Parathyroid adenoma (tissue), 2 donors: Measurements from ENCODE around the gene ARAP2.

Source experiments
- H2AFZ ChIP-seq: fragments of 300-600 bp; sonication (generic); one replicate; pipeline ENCODE4 v1.7.0; 2017; ENCODE audit warnings: antibody characterized with exemption, mild to moderate bottlenecking
- H3K27ac ChIP-seq: fragments of 300-600 bp; sonication (generic); one replicate; pipeline ENCODE4 v1.7.0; 2017
- H3K27me3 ChIP-seq: fragments of 300-600 bp; sonication (generic); one replicate; pipeline ENCODE4 v1.7.0; 2017; ENCODE audit warnings: low read length; ENCODE audit not compliant: control insufficient read depth, insufficient read depth
- H3K36me3 ChIP-seq: fragments of 300-600 bp; sonication (generic); one replicate; pipeline ENCODE4 v1.7.0; 2017; ENCODE audit warnings: low read length; ENCODE audit not compliant: control insufficient read depth, insufficient read depth
- H3K4me1 ChIP-seq: fragments of 300-600 bp; sonication (generic); one replicate; pipeline ENCODE4 v1.7.0; 2017; ENCODE audit warnings: control low read depth
- H3K4me2 ChIP-seq: fragments of 300-600 bp; sonication (generic); one replicate; pipeline ENCODE4 v1.7.0; 2017; ENCODE audit warnings: low read length
- H3K4me3 ChIP-seq: fragments of 300-600 bp; sonication (generic); one replicate; pipeline ENCODE4 v1.7.0; 2017; ENCODE audit warnings: low read depth, low read length
- H3K79me2 ChIP-seq: fragments of 300-600 bp; sonication (generic); one replicate; pipeline ENCODE4 v1.7.0; 2017; ENCODE audit warnings: control low read depth
- H3K9ac ChIP-seq: fragments of 300-600 bp; sonication (generic); one replicate; pipeline ENCODE4 v1.7.0; 2017; ENCODE audit warnings: mild to moderate bottlenecking
- H3K9me3 ChIP-seq: fragments of 300-600 bp; sonication (generic); one replicate; pipeline ENCODE4 v1.7.0; 2017; ENCODE audit warnings: low read length; ENCODE audit not compliant: control insufficient read depth
- CTCF ChIP-seq: fragments of 300-600 bp; sonication (generic); IDR thresholded peaks from one replicate; pipeline ENCODE4 v1.7.0; 2017; ENCODE audit warnings: antibody characterized with exemption, mild to moderate bottlenecking
- donor health status: primary hyperparathyroidism.

The ARAP2 gene

GRCh38 chr4:36244257-36245082, at the start of gene ARAP2:
Gene ARAP2 (minus strand): TSS chr4:36244514. CDS start chr4:36229486, 15,028 bp downstream.
- H3K4me2 ChIP-seq, result peak within 1 kb of the TSS; percentile 92
- H3K27me3 ChIP-seq, result no peaks in the 10 kb centered on the region
- H3K4me3 ChIP-seq, result peak within 1 kb of the TSS; percentile 78
- peak within 1 kb of the TSS; percentile 81 for H3K27ac ChIP-seq
- H3K36me3 ChIP-seq, result no peaks in the 10 kb centered on the region
- H3K9ac ChIP-seq, result peak within 1 kb of the TSS; percentile 46
- H3K9me3 ChIP-seq, result no peaks in the 10 kb centered on the region
- H3K79me2 ChIP-seq, result no peaks in the 10 kb centered on the region
- TF ChIP-seq CTCF, result no peak
- no peaks in the 10 kb centered on the region for H3K4me1 ChIP-seq
- peak within 1 kb of the TSS; percentile 91 for H2AFZ ChIP-seq

- Histone ChIP-seq H3K9ac (no peak overlapping the region), H3K79me2 (no peaks in the 10 kb centered on the region), H3K9me3 (no peaks in the 10 kb centered on the region), H3K27ac (no peak overlapping the region), H3K4me2 (peak overlapping the region; percentile 41), H3K36me3 (no peaks in the 10 kb centered on the region), H3K27me3 (no peaks in the 10 kb centered on the region), H3K4me3 (no peak overlapping the region), H2AFZ (no peak overlapping the region), H3K4me1 (peaks cover 5% of the 10 kb centered on the region)
- no peak for TF ChIP-seq CTCF
These were observed 48.4 kb upstream of the ARAP2 start for GRCh38 chr4:36292556-36293188.

GRCh38 chr4:36290641-36291040, 46.3 kb upstream of the ARAP2 start:
- Histone ChIP-seq H3K9me3 (no peaks in the 10 kb centered on the region), H2AFZ (no peak overlapping the region), H3K4me1 (peaks cover 5% of the 10 kb centered on the region), H3K4me3 (no peak overlapping the region), H3K27ac (no peak overlapping the region), H3K27me3 (no peaks in the 10 kb centered on the region), H3K79me2 (no peaks in the 10 kb centered on the region), H3K4me2 (no peak overlapping the region), H3K9ac (no peak overlapping the region), H3K36me3 (no peaks in the 10 kb centered on the region)
- no peak for TF ChIP-seq CTCF

- Histone ChIP-seq H3K9me3 (no peaks in the 10 kb centered on the region), H3K4me2 (no peak overlapping the region), H3K36me3 (no peaks in the 10 kb centered on the region), H3K79me2 (no peaks in the 10 kb centered on the region), H3K27ac (no peak overlapping the region), H3K27me3 (no peaks in the 10 kb centered on the region), H3K4me1 (peaks cover 5% of the 10 kb centered on the region), H3K4me3 (no peak overlapping the region), H2AFZ (no peak overlapping the region), H3K9ac (no peak overlapping the region)
- TF ChIP-seq CTCF, result no peak
These were observed 44.6 kb upstream of the ARAP2 start for GRCh38 chr4:36288731-36289426.
